Measurements from ENCODE around the gene SLC6A7. TPM values are rescaled to one million over a fixed set of nuclear protein-coding genes. Genes with fewer than 3 reads are reported as not detected.

Gene SLC6A7
- polyA plus RNA-seq, 1 of the 3 experiments (the other 2 are of a cell fraction), result not detected

DNA sequence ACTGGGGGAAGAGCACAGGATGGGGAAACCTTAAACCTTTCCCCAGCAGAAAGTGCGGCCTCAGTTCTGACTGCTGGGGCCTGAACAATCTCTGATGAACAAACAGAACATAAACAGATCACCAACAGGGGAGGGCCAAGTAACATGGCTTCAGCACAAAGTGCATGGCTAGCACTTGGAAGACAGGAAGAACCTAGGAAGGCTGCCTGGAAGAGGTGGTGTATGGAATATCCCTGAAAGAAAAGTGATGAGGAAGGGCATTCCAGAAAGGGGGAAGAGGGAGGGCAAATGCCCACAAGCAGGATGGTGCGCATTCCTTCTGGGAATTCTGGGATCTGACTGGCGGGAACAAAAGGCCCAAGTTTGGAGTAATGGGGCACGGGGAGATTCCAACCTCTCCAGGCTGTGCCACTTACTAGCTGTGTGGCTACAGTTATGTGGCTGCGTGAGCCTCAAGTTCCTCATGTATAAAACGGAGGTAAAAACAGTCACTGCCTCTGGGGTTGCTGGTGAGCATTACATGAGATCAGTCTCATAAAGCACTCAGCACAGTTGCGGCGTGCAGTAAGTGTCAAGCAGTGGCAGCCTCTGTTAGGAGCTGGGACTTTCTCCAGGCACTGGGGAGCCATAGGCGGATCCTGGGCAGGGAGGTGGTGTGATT, 35.8 kb upstream of the SLC6A7 start:
- TF ChIP-seq RAD21 (IDR thresholded peaks at IDR 0.05; ENCODE audit: low read length) (peak; percentile 23; the same call in 1 of the 2 replicates), RCOR1 (IDR thresholded peaks at IDR 0.05; ENCODE audit: low read length) (peak; percentile 5; the same call in 1 of the 2 replicates), TCF12 (IDR thresholded peaks at IDR 0.05) (no peak), MXI1 (IDR thresholded peaks at IDR 0.05; ENCODE audit: low read depth, low read length) (peak; percentile 48)
- ChIA-PET CTCF (interaction anchor here (1.1 to 4.2 kb wide), 8 partner anchors 8 to 65 kb away, joined by 4 to 24 read pairs (median 8); no protein-coding TSS in a partner anchor), POLR2A (interaction anchor here (1.9 kb wide), 1 partner anchor 14 kb away, joined by 6 read pairs; no protein-coding TSS in a partner anchor)
- Histone ChIP-seq H3K79me2 (ENCODE audit: insufficient read depth) (peaks cover 62% of the 10 kb centered on the region), H3K9ac (peak overlapping the region; percentile 73; the same call in 1 of the 2 replicates), H3K9me3 (no peaks in the 10 kb centered on the region), H3K9me2 (no peaks in the 10 kb centered on the region), H2AFZ (ENCODE audit: low read depth) (no peak overlapping the region), H3F3A (replicated peaks; ENCODE audit: insufficient read depth) (peaks cover 35% of the 10 kb centered on the region), H3K4me3 (ENCODE audit: low read depth in 2 of 2, low read length in 1 of 2) (peak overlapping the region; percentile 67 to 96), H3K36me3 (replicated peaks in 1 of 2; ENCODE audit: control insufficient read depth in 1 of 2, insufficient read depth in 2 of 2, low read length in 1 of 2) (peaks cover 4 to 8% of the 10 kb centered on the region in 2 experiments), H3K27ac (ENCODE audit: low read depth in 2 of 2, low read length in 1 of 2) (peak overlapping the region; percentile 94 to 98), H3K4me2 (peak overlapping the region; percentile 97), H4K20me1 (ENCODE audit: insufficient read depth) (peaks cover 34% of the 10 kb centered on the region), H3K4me1 (ENCODE audit: control insufficient read depth in 1 of 2, insufficient read depth in 2 of 2, low read depth in 1 of 2, low read length in 1 of 2) (peaks cover 31 to 83% of the 10 kb centered on the region in 2 experiments), H3K27me3 (ENCODE audit: insufficient read depth) (no peaks in the 10 kb centered on the region)
- no peak for DNase-seq
- WGBS (ENCODE audit: low lambda C conversion rate), result 54% methylated on average over 9 of the region's 9 CpGs

DNA sequence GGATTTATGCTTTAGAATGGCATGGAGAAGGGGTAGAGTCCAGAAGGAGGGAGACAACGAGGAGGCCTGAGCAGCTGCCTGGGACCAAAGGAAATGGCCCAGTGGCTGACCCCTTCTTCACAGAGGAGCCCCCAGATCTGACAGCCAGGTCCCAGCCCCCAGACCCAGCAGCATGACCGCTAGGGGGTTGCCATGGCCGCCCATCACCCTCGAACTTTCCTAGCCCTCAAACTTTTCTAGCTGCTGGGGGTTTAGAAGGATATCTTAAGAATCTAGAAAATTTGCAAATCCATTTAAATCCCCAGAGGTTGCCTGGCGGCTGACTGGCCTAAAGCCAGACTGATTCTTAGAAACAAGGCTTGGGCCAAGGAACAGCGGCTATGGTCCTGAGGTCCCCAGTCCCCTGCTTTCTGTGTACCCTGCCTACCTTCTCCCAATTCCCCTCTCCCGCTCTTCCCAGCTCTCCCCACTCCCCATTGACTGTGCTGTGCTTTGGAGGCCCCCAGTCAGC, 35.2 kb upstream of the SLC6A7 start:
- Histone ChIP-seq H3K4me2 (peak overlapping the region; percentile 97), H3K79me2 (ENCODE audit: insufficient read depth) (peaks cover 57% of the 10 kb centered on the region), H3K36me3 (replicated peaks in 1 of 2; ENCODE audit: control insufficient read depth in 1 of 2, insufficient read depth in 2 of 2, low read length in 1 of 2) (peaks cover 4 to 8% of the 10 kb centered on the region in 2 experiments), H3K27me3 (ENCODE audit: insufficient read depth) (no peaks in the 10 kb centered on the region), H3K4me3 (ENCODE audit: low read depth in 2 of 2, low read length in 1 of 2) (peak overlapping the region; percentile 67 to 96), H2AFZ (ENCODE audit: low read depth) (no peak overlapping the region), H3F3A (replicated peaks; ENCODE audit: insufficient read depth) (peaks cover 35% of the 10 kb centered on the region), H3K9ac (peak overlapping the region; percentile 73; the same call in 1 of the 2 replicates), H3K9me3 (no peaks in the 10 kb centered on the region), H4K20me1 (ENCODE audit: insufficient read depth) (peaks cover 29% of the 10 kb centered on the region), H3K4me1 (ENCODE audit: control insufficient read depth in 1 of 2, insufficient read depth in 2 of 2, low read depth in 1 of 2, low read length in 1 of 2) (peaks cover 36 to 85% of the 10 kb centered on the region in 2 experiments), H3K9me2 (no peaks in the 10 kb centered on the region), H3K27ac (ENCODE audit: low read depth in 2 of 2, low read length in 1 of 2) (peak overlapping the region; percentile 94 to 98)
- WGBS (ENCODE audit: low lambda C conversion rate), result 19% methylated on average over 7 of the region's 7 CpGs
- ChIA-PET CTCF (interaction anchor here (0.8 to 4.2 kb wide), 8 partner anchors 11 to 110 kb away, joined by 3 to 24 read pairs (median 5); no protein-coding TSS in a partner anchor), POLR2A (interaction anchor here (1.2 to 2.0 kb wide), 4 partner anchors 11 to 38 kb away, joined by 4 to 5 read pairs (median 4); no protein-coding TSS in a partner anchor)
- TF ChIP-seq, protein P1, sequence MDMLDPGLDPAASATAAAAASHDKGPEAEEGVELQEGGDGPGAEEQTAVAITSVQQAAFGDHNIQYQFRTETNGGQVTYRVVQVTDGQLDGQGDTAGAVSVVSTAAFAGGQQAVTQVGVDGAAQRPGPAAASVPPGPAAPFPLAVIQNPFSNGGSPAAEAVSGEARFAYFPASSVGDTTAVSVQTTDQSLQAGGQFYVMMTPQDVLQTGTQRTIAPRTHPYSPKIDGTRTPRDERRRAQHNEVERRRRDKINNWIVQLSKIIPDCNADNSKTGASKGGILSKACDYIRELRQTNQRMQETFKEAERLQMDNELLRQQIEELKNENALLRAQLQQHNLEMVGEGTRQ (IDR thresholded peaks at IDR 0.05; ENCODE audit: borderline replicate concordance, low read depth, low read length), result no peak
- TF ChIP-seq MXI1 (IDR thresholded peaks at IDR 0.05; ENCODE audit: low read depth, low read length), result peak; percentile 26
- TF ChIP-seq CTCF (IDR thresholded peaks at IDR 0.05), result peak; percentile 42
- 0 out of 2 replicates have a peak, but pooled peaks have one; percentile 12 for TF ChIP-seq NFIC (IDR thresholded peaks at IDR 0.05; ENCODE audit: borderline replicate concordance)
- TF ChIP-seq TEAD4 (IDR thresholded peaks at IDR 0.05; ENCODE audit: borderline replicate concordance, insufficient read depth), result no peak
- no peak for TF ChIP-seq NRF1 (IDR thresholded peaks at IDR 0.05; ENCODE audit: low read depth, low read length)
- DNase-seq, result no peak
